ENCODE results near the gene IMPA2.
"Not testable (repeated sequence)": the region's sequence is repeated elsewhere in the genome, so short reads cannot be mapped to it uniquely, and the experiment has no call there.

The IMPA2 gene

GRCh38 chr18:11963991-11964484 is 17.3 kb upstream of the IMPA2 start:
- DNase-seq: no peak

DNA sequence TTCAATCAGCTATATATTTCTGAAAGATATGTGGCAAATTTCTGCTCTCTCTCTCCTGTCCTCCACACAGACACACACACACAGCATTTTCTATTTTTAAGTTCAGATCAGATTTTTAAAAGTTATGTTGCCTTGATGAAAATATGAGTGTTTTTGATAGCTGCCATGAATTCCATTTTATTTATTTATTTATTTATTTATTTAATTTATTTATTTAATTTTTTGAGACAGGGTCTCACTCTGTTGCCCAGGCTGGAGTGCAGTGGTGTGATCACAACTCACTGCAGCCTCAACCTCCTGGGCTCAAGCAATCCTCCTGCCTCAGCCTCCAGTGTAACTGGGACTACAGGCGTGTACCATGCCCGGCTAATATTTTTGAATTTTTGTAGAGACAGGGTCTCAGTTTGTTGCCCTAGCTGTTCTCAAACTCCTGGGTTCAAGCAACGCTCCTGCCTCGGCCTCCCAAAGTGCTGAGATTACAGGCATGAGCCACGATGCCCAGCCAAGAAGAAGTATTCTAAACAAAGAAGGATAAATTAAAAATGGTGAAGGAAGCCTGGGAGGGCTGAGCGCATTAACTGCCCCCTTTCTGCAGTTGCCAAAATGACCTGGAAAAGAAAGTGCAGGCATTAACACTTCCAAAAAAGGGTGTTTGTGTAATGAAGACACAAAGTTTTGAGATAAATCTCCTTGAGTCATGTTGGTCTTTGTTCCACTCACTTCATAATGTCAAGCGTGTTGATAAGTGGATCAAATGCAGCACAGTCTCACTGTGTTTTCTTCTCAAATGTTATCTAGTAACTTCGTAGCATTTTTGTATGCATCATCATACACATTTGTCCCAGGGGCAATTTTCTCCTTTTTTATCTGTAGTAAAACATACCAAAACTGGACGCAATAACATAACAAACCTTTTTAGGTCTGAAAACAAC is 11.1 kb upstream of the IMPA2 start:
- no peak for DNase-seq

- DNase-seq: not testable (repeated sequence)
These were observed 10.5 kb upstream of the IMPA2 start for GRCh38 chr18:11970836-11971226.

GRCh38 chr18:11972371-11973174 is 8.7 kb upstream of the IMPA2 start:
- DNase-seq: no peak

- DNase-seq: no peak
These were observed 6.5 kb upstream of the IMPA2 start for GRCh38 chr18:11974741-11975325.

DNA sequence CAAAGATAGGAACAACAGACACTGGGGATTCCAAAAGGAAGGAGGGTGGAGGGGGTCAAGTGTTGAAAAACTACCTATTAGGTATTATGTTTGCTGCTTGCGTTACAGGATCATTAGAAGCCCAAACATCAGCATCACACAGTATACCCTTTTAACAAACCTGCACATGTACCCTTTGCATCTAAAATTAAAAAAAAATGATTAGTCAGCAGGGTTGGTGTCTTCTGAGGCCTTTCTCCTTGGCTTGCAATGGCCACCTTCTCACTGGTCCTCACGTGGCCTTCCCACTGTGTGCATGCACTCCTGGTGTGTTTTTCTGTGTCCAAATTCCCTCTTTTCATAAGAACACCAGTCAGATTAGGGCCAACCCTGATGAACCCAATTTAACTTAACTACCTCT is 5.6 kb upstream of the IMPA2 start:
- no peak for DNase-seq

DNA sequence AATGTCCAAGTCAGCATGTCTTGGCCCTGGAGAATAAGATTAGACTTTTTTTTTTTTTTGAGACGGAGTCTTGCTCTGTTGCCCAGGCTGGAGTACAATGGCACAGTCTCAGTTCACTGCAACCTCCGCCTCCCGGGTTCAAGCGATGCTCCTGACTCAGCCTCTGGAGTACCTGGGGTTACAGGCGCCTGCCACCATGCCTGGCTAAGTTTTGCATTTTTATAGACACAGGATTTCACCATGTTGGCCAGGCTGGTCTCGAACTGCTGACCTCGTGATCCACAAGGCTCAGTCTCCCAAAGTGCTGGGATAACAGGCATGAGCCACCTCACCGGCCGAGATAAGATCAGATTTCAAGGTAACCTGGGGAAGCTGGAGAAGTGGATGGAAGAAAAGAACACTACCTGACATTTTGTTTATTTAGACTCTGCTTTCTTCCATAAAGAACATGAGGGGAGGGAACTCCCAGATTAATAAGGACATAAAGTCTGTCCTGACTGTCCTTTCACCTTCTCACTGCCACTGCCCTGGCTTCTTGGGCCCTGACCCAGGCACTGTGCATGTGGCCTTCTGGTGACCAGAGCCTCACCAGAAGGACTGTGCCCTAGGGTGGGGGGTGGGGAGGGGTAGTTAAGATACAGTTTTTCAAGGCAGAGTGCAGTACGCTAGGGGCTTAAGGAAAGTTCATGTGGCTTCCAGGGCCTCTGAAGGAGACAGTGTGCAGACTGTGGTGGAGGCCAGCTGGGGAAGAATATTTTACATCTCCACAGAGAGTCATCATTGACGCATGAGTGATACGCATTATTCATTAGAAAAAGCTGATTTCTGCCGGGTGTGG is 4.8 kb upstream of the IMPA2 start:
- DNase-seq: no peak

DNA sequence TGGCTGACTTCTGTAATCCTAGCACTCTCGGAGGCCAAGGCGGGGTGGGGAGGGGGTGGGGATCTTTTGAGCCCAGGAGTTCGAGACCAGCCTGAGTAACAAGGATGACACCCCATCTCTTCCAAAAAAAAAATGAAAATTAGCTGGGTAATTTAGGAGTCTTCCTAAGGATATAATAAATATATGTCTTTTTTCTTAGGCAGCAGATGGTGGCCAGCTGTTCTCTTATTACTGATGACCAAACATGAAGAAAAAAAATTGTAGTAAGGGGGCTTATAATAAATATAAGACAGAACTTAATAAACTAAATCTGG is 4.2 kb upstream of the IMPA2 start:
- DNase-seq: peak; percentile 41

DNA sequence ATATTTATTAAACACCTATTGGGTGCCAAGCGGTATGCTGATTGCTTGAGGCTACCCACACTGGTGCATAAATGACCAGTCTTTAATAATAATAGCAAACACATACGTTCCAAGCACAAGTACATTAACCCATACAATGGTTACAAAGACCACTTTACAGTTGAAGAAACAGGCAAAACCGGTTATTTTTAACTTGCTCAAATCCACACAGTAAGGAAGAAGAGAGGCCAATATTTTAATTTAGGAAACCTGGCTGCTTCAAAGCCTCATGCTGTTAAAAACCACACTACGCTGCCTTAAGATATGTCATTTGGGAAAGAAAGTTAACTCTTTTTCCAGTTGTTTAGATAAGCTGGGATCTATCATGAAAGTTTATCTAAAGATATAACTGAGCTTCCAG is 2.4 kb upstream of the IMPA2 start:
- DNase-seq: no peak

GRCh38 chr18:11980163-11980493 is 1.2 kb upstream of the IMPA2 start:
- DNase-seq: no peak

DNA sequence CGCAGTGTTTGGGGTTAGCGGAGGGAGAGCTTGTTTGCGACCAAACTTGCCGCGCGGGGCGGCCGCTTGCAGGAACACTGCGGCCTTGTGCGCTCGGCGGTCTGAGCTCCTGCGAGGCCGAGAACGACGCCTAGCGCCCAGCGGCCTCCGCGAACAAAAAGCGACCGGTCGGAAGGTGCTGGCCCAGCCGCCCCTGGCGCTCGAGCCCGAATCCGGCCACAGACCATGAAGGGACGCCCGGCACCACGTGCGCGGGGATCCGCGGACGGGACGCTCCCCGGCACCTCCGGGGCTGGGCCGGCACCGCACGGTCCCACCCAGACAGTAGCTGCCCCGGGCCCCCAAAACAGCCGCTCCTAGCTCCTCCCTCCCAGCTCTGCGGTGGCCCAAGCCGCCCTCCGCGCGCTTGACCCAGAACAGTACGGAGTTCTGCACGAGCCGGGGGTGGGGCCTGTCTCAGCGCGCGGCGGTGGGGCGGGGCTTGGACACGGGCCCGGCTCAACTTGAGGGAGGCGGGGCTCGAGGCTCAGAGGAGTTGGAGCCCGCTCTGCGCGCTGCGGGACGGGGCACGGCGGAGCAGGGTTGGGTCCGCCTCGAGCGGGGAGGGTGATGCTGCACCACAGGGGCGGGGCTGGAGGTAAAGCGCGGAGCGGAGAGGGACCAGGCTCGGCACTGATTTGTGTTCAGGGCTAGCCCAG is 664 bp upstream of the IMPA2 start:
- DNase-seq: no peak

GRCh38 chr18:11981543-11982366 is 448 bp downstream of the IMPA2 start:
- peak; percentile 33 for DNase-seq

DNA sequence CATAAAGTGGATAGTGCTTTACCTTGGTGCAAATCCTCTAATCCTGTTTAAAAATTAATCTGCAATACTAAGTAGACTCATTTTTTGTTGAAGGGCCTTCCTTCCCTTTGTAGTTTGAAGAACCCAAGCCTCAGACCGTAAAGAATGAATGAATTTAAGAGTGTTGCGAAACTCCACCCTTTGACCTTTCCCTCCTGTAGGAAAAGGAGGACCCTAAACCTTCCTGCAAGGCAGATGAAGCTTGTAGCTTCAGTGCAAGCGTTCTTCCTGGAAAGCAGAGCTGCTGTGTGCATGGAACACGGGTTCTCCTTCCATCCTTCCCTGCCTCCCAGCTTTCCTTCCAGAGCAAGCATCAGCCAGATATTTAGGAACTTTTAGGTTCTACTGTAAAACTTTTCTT is 1.7 kb downstream of the IMPA2 start:
- DNase-seq: no peak

GRCh38 chr18:11983592-11983991 is 2.3 kb downstream of the IMPA2 start:
- no peak for DNase-seq

DNA sequence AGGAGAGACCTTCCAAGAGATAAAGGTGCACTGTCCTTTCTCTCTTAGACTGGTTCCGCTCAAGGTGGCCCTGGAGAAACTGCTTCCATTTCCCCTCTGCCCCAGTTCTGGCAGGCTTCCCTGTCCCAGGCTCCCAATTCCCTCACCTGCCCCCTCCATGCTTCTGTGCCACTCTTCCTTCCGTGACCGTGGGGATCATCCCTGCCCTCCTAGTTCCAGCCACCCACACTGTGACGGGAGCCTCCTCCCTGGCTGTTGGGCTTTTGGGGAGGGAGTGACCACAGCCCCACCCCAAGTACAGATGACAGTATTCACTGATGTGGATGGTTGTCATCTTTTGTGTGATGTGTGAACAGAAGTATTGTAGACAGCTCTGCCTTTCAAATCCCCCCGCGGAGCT is 2.8 kb downstream of the IMPA2 start:
- DNase-seq: no peak

DNA sequence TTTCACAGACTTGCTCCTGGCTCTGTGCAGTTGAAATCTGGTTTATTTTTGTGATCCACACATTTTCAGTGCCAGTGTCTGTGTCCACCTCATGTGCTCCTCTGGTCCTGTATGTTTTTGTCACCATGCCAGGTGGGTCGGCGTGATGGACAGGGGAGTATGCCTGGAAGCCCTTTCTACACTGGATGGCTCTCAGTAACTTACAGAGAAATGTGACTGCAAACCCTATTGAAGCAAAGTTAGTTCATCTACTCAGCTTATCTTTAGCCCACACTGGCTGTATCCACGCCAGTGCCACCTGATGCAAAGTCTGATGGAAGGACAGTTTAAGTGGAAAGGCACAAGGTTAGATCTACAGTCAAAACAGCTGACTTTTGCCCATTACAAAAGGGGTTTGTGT is 4.3 kb downstream of the IMPA2 start:
- no peak for DNase-seq

DNA sequence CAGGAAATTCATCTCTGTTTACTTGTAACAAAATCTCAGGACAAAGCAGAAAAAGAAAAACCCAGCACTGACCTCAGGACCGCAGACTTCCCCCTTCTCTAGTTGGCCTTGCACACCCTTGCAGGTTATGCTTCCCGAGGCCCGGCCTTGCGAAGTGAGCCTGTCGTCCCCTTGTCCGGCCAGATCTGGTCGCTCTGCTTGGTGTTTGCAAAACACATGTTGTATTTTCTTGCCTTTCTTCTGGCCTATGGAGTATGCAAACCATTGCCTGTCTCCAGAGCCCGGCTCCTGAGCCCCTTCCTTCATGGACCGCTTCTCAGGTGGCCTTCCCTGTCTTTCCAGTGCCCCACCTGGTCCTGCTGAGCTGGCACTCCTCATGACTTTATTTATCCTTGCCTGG is 4.8 kb downstream of the IMPA2 start:
- DNase-seq: no peak

DNA sequence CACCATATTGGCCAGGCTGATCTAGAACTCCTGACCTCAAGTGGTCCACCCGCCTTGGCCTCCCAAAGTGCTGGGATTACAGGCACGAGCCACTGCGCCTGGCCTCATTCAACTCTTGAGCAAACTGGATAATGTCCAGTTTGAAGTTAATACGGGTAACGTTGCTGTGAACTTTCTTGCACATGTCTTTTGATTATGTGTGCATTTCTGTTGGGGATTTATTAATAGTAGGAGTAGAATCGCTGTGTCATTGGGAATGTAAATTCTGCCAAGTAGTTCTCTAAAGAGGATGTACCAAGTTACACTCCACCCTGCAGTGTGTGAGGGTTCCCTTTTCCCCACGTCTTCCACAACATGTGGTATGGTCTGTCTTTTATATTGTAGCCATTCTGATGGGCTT is 6.2 kb downstream of the IMPA2 start:
- DNase-seq: no peak

DNA sequence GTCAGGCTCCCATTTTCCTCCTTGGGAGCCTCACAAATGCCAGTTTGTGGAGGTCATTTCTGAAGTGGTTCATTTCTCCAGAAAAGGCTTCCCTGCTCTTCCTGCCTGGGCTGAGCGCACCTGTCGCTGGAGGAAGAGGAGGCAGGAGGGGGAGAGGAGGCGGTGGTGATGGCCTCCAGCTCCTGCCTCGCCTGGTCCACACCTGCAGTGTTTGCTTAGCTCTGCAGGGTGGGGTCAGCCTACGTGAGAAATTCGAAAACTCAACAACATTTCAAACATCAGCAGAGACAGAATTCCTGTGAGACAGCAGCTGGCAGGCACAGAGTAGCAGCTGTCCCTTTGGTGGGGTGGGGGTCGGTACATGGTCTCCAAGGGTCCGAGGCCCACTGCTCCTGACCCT is 7.9 kb downstream of the IMPA2 start:
- DNase-seq: no peak

DNA sequence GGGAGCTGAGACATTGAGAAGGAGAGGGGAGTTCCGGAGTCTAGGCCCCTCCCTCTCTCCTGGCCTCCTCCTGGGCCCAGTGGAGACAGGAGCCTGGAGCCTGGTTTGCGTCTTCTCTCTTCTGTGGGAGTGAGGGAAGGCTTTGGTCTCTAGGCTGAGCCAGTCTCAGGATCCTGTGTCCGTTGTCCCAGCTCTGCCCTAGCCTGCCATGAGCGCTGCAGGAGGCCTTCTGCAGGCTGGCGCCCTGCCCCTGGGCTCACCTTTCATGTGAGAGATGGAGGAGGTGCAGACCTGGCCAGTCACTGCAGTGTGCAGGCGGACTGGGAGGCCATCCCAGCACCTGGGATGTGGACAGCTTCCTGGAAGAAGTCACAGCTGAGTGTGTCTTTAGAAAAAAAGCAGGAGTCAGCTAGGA is 8.7 kb downstream of the IMPA2 start:
- DNase-seq: no peak

GRCh38 chr18:11990539-11990938 is 9.2 kb downstream of the IMPA2 start:
- no peak for DNase-seq

Measured in NCI-H2171 treated with DMSO at 0.1 percent for 48 hours (cell line).